Measurements from ENCODE around the gene ACVR2B.

ACVR2B gene

DNA sequence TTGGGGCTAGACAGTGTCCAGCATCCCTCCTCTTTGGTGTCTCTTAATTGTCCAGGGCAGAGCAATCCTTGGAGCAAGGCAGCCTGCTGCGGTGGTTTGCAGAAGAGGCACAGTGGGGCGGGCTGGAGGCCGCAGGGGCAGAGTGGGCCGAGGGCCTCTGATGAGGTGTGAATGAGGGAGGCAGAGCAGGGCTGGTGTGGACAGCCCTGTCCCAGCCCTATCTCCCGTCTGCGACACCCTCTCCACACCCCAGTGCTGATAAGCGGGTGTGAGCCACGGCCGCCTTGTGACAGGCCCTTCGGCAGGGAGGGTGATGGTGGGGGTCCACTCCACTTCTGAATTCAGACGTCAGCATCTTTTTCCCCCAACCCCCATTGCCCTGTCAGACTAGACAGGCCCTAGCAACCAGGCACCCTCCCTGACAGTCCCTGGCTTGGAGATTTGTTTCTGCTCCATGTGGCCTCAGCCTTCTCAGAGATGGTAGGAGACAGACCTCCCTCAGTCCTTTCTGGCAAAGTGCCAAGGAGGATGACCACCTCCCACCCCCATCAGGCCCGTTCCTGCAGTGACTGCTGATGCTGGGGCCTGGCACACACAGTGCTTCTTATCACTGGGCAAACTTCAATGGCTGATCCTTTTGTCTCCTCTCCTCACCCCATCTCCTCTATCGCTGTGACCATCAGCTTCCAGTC lies 79.7 kb downstream of the ACVR2B start:
- no peak for DNase-seq (ENCODE audit: low spot score)

DNA sequence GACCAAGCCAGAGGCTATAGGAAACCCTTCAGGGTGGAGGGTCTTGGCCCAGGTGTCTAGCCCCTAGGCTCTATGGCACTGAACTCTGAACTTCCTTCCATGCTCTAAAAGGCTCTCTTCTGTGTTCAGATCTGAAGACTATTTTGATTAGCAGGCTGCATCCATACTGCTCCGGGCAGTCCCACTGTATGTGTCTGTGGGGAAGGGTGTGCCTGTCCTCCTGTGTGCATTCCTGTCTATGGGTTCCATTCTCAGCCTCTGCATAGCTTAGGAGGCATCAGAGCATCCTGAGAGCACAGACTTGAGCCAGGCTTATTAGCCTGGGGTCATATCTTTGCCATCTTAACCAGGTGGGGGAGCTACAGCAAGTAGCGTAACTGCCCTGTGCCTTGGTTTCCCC lies 80.5 kb downstream of the ACVR2B start:
- no peak for DNase-seq (ENCODE audit: low spot score)

DNA sequence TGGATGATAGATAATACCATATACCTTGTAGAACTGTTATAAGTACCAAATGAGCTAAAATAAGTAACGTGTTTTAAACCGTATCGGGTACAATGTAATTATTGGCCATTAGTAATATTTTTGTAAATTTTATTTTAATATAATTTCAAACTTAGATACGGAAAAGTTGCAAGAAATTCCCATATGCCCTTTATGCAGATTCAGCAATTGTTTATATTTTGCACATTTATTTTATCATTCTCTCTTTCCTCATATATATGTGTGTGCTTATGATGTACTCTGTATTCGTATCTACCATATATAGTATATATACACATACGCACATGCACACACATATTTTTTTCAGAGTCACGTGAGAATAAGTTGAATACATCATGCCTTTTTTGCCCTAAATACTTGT lies 80.9 kb downstream of the ACVR2B start:
- no peak for DNase-seq (ENCODE audit: low spot score)

DNA sequence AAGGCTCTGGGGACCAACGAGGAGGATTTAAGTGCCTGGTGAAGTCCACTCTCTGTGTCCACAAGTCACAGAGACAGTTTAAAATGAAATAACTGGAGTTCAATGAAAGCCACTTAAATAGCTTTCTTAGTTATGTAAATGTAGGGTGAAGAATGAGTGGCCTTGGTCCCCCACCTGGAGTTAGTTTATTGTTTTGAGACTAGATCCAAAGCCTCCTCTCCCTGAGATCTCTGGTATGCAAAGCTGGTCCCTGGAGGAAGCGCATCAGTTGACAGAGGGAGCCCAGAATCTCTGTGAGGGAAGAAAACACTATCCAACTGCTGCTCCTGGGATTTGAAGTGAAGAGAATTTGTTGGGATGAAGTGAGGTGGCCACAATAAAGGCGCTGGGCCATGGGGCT lies 83.0 kb downstream of the ACVR2B start:
- DNase-seq (ENCODE audit: low spot score), result no peak

DNA sequence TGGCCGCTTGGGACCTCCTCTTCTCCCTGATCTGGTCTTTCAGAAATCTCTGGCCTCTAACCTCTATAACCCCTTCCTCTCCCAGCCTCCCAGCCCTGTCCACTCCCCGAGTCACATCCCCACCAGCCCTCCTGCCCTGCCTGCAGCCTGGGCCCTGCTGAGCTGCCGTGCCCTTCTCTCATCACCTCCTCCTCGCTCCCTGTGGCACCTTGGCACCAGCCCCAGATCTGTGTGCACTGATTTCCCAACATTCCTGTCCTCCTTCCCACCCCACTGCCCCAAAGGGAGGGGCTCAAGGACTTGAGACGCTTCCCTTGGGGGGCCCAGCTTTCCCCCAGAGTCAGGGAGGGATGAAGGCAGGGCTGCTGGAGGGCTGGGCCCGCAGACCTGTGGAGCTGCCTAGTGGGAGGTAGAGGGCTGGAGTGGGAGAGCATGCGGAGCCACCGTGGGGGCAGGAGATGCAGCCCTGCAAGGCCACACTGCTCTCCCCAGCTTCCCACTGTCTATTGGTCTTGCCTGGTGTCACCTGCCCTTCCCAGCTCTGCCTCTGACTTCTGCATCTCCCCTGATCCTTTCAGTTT lies 85.2 kb downstream of the ACVR2B start:
- no peak for DNase-seq (ENCODE audit: low spot score)

DNA sequence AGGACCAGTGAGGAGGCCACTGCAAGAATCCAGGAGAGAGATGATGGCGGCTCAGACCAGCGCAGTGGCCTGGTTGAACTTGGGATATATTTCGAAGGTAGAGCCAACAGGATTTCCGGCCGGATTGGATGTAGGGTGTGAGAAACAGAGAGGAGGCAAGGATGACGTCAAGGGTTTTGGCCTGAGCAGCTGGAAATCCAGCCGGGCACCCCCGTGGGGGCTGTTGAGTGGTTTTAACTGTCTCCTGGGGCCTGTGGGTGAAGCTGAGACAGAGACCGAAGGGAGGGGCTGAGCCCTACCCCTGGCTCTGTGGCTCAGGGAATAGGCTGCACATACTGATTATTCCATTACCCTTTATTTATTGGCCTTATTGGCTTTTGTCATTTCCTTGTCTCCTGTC lies 88.1 kb downstream of the ACVR2B start:
- no peak for DNase-seq (ENCODE audit: low spot score)
